ENCODE results near the gene ASPN. TPM values are rescaled to one million over a fixed set of nuclear protein-coding genes. Genes with fewer than 3 reads are reported as not detected.

The ASPN gene
- total RNA-seq, 4 donors from 2014 or later = 3.3 to 18.4 (median 5.5) TPM

DNA sequence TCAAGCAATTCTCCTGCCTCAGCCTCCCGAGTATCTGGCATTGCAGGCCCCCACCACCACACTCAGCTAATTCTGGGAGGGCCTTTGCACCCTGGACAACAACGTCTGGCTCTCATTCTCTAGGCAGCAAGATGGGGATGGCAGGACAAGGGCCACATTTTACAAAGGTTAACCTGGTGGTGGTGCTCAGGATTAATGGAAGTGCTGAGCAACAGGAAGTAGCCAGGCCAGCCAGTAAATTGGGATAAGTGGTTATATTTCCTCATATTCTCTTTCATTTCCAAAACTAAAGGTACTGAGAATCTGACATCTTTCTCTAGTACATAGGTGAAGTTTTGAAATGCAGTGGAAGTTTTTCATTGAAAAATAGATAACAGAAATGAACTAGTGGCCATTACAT is 24.7 kb upstream of the ASPN start:
- H3K27ac ChIP-seq = peak overlapping the region in 2 of 4 donors; percentile 66 to 80
- no peaks in the 10 kb centered on the region for H3K36me3 ChIP-seq
- DNase-seq (ENCODE audit: low spot score in 2 of 2) = no peak
- H3K4me3 ChIP-seq = no peak overlapping the region
- peaks cover 0 to 56% (median 30%) of the 10 kb centered on the region in 4 donors for H3K4me1 ChIP-seq
- no peaks in the 10 kb centered on the region for H3K9me3 ChIP-seq
- TF ChIP-seq, protein P1, sequence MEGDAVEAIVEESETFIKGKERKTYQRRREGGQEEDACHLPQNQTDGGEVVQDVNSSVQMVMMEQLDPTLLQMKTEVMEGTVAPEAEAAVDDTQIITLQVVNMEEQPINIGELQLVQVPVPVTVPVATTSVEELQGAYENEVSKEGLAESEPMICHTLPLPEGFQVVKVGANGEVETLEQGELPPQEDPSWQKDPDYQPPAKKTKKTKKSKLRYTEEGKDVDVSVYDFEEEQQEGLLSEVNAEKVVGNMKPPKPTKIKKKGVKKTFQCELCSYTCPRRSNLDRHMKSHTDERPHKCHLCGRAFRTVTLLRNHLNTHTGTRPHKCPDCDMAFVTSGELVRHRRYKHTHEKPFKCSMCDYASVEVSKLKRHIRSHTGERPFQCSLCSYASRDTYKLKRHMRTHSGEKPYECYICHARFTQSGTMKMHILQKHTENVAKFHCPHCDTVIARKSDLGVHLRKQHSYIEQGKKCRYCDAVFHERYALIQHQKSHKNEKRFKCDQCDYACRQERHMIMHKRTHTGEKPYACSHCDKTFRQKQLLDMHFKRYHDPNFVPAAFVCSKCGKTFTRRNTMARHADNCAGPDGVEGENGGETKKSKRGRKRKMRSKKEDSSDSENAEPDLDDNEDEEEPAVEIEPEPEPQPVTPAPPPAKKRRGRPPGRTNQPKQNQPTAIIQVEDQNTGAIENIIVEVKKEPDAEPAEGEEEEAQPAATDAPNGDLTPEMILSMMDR (IDR thresholded peaks at IDR 0.05) = no peak
- TF ChIP-seq EP300 (IDR thresholded peaks at IDR 0.05) (no peak), POLR2A (IDR thresholded peaks at IDR 0.05) (no peak)
- H3K27me3 ChIP-seq = no peaks in the 10 kb centered on the region
- 86% methylated on average over 2 of the region's 2 CpGs for WGBS, 2 donors

DNA sequence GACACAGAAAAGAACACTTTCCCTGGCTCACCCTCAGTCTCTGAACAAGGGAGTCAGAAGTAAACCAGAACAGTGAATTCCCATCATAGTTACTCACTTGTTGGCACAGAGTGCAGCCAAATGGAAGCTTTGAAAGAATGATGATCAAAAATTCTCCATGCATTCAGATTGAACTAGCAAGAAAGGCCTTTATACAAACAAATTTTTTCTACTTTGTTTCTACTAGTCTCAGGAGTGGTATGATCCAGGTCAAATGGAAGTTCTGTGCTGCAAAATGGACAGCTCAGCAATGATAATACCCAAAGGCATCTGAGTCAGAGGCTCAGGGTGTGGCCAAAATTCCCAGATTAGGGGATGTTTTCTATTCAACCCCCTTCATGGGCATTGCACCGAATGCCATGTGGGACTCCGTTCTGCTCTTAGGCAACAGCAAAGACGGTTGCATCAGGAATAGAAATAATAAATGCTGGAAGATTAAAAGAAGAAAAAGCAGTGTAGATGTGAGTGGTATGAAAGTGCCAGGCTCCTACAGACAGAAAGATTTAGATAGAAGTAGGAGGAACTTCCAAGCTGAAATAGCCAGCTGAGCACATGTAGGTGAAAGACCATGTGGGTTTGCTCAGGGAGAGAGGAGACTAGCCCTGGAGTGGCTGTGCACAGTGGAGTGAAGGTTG is 24.0 kb upstream of the ASPN start:
- Histone ChIP-seq H3K27me3 (no peaks in the 10 kb centered on the region), H3K36me3 (no peaks in the 10 kb centered on the region), H3K9me3 (no peaks in the 10 kb centered on the region), H3K4me1 (peaks cover 0 to 61% (median 30%) of the 10 kb centered on the region in 4 donors), H3K27ac (peak overlapping the region; percentile 10 to 80 (median 45)), H3K4me3 (no peak overlapping the region)
- WGBS, 2 donors = 22 to 27% methylated on average over 3 of the region's 3 CpGs
- TF ChIP-seq, protein P1 (IDR thresholded peaks at IDR 0.05) = no peak
- peak; percentile 31 to 77 for TF ChIP-seq EP300 (IDR thresholded peaks at IDR 0.05)
- TF ChIP-seq POLR2A (IDR thresholded peaks at IDR 0.05) = no peak
- DNase-seq (ENCODE audit: low spot score in 2 of 2) = peak in 1 of 2 donors; percentile 49

DNA sequence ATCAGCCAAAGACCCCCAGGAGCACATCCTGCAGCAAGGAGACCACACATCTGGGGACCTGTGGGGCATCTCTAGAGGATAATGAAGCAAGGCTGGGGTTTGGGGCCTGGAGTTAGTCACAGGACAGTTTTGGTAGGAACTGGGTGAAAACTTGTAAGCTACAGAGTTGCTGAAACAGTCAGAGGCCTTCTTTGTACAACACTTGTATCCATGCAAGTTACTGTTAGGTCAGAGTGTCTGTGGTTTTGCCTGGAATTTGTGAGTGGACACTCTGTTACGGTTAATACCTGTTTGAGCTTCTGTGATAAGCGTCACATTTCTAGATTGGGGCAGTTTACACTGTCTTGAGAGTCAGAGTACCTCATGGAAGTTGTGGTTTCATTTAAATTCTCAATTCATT is 22.6 kb upstream of the ASPN start:
- Histone ChIP-seq H3K36me3 (no peaks in the 10 kb centered on the region), H3K4me1 (peaks cover 0 to 62% (median 30%) of the 10 kb centered on the region in 4 donors), H3K27ac (peak overlapping the region in 3 of 4 donors; percentile 16 to 80 (median 66)), H3K27me3 (no peaks in the 10 kb centered on the region), H3K4me3 (no peak overlapping the region), H3K9me3 (no peaks in the 10 kb centered on the region)
- TF ChIP-seq POLR2A (IDR thresholded peaks at IDR 0.05) (no peak), EP300 (IDR thresholded peaks at IDR 0.05) (no peak)
- TF ChIP-seq, protein P1 (IDR thresholded peaks at IDR 0.05) = no peak
- no peak for DNase-seq (ENCODE audit: low spot score in 2 of 2)
- WGBS, 2 donors = 82 to 98% methylated on average over 2 of the region's 2 CpGs

DNA sequence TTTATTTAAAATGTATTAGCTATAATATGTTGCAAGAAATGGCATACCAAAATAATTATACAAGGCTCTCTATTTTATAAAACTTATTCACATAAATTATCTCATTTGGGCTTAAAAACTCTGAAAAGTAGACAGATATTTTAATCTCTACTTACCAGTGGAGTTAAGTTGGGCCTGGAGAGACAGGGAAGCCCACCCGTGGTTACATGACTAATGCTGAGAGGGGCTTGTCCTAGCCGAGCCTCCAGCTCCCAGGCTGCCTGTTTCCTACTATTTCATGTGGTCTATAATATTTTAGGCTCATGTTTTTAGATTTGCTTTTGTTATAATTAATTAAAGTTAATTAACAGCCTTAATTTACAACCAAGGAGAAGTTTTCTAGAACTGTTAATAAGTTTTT is 20.9 kb upstream of the ASPN start:
- TF ChIP-seq POLR2A (IDR thresholded peaks at IDR 0.05) (no peak), EP300 (IDR thresholded peaks at IDR 0.05) (no peak)
- TF ChIP-seq, protein P1 (IDR thresholded peaks at IDR 0.05) = no peak
- DNase-seq (ENCODE audit: low spot score in 2 of 2) = no peak
- Histone ChIP-seq H3K36me3 (no peaks in the 10 kb centered on the region), H3K27me3 (no peaks in the 10 kb centered on the region), H3K4me3 (no peak overlapping the region), H3K27ac (no peak overlapping the region), H3K4me1 (peaks cover 0 to 63% (median 30%) of the 10 kb centered on the region in 4 donors), H3K9me3 (no peaks in the 10 kb centered on the region)
- 81 to 87% methylated on average over 2 of the region's 2 CpGs for WGBS, 2 donors

DNA sequence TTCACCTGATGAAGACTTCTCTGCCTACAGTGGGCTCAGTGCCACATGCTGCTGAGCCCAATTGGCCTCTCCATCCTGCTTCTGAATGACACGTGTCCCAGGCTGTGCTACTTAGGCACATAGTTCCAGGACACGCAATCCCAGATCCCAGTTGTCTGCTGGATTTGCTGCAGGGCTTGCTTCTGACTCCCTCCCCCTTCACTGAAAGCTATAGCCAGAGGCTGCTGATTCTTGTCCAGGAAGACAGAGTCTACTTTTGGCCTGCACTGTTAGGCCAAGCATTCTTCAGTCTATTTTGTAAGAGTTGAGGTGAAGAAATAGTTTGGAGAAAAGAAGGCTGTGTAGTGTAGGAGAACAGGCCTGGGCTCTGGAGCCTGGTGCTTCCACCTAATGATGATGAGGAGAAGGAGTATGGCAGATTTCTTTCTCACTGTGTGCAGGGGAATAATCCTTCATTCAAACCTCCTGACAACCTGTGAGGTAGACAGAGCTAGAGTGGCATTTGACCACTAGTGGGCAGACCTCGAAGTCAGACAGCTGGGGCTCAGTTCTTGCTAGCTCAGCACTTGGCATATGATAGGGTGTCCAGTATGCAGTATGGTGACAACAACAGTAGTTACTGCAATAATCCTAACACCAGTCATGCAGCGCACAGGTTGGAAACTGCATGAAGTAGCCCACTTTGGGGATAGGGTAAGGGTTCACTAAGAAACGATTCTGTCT is 19.5 kb upstream of the ASPN start:
- H3K27me3 ChIP-seq = no peaks in the 10 kb centered on the region
- 86% methylated on average over 5 of the region's 5 CpGs for WGBS, 2 donors
- no peaks in the 10 kb centered on the region for H3K36me3 ChIP-seq
- H3K4me1 ChIP-seq = peaks cover 0 to 50% (median 19%) of the 10 kb centered on the region in 4 donors
- TF ChIP-seq POLR2A (IDR thresholded peaks at IDR 0.05) (no peak), EP300 (IDR thresholded peaks at IDR 0.05) (peak in 1 of 2 donors; percentile 63)
- no peak for DNase-seq (ENCODE audit: low spot score in 2 of 2)
- no peak overlapping the region for H3K4me3 ChIP-seq
- peak overlapping the region in 2 of 4 donors; percentile 22 to 32 for H3K27ac ChIP-seq
- H3K9me3 ChIP-seq = no peaks in the 10 kb centered on the region
